Endothelial cell of hepatic sinusoid (primary cell): ENCODE data around the gene MAL.

Experiments
- in situ Hi-C: cut with HindIII; loops from 2 replicates; pipeline ENCODE4 v1.10.0; 2017; ENCODE audit warnings: low sequenced_read_pairs

MAL gene

DNA sequence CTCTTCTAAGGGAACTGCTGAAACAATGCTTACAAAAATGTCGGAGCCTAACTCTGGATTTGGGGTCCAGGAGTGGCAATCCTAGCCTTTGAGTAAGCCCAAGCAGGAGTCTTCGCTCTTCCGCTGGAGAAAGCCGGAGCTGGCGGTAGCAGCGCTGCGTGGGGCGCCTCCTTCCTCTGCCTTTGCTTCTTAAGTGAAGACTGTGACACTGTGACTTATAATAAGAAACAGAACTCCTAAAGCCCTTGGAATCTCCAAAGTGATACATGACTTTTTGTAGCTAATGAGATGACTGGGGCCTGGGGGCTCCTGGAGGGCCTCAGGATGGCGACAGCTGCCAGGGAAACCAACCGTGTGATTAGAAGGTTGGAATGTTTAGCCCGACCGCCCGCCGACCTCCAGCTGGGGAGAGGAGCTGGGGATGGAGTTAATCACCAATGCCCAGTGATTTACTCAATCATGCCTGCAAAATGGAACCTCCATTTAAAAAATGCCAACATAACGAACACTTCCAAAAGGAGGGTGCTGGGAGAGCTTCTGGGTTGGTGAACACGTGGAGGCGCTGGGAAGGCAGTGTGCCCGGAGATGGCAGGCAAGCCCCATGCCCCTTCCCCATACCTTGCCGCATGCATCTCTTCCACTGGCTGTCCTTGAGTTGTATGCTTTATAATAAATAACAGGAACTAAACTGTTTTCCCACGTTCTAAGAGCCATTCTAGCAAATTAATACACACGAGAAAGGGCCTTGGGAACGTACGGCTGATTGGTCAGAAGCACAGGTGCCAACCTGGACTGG, 29.0 kb upstream of the MAL start:
- in situ Hi-C loops, result no loop called here

DNA sequence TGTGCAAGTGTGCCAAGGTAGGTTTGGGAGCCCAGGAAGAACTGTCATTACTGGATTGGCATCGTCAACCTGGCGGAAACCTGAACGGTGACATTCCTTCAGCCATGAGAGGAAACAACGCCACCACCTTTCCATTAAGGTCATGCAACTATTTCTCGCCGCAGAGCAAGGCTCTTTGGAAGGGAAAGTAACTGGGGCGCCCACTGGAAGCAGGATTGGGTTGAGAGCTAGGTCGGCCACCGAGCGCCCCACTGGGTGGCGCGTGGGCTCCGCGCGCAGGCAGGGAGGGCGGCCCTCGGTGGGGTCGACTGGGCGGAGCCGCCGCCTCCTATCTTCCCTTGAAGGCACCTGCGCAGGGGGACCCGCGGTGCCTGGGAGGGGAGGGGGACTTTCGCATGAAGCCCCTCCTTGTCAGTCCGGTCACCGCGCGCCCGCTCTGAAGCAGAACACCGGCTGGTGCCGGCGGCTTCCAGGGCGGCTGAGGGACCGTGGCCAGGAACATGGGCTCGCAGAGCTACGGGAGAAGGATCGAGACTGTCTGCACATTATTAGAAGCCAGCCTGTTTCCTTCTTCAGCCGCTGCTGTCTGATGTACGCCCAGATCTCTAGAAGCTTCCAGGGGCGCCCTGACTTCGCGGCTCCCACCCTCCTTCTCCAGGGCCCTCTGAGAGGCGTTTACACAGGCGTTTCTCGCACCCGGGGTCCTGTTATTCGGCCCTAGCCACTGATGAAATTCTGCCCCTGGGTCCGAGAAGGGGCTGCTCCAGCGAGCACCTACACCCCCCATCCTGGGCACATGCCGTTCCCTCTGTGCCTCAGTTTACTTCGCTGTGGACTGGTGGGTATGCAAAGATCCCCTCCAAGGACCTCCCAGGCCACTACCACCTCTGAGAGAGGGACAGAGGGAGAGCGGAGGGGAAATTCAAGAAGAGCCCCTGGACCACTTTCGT, 27.3 kb upstream of the MAL start:
- in situ Hi-C loops, result no loop called here

DNA sequence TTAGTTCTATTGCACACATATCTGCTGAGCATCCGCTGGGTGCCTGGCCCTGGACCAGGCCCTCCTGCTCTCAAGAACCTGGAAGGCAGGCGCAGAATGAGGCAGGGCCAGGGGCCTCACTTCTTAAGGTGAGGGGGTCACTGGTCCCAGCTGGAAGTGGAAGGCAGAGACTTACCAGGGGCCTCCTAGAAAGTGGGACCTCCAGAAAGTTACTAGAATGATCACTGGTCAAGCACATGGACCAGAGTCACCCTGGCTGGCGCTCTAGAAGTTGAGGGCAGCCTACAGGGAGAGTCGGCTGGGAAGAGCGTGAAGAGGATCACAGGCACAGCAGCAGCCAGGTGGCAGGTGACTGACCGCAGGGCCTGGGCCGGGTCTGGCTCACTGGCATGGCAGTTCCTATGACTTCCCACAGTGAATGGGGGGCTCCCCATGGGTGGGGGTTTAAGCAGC, 26.1 kb upstream of the MAL start:
- in situ Hi-C loops, result no loop called here

DNA sequence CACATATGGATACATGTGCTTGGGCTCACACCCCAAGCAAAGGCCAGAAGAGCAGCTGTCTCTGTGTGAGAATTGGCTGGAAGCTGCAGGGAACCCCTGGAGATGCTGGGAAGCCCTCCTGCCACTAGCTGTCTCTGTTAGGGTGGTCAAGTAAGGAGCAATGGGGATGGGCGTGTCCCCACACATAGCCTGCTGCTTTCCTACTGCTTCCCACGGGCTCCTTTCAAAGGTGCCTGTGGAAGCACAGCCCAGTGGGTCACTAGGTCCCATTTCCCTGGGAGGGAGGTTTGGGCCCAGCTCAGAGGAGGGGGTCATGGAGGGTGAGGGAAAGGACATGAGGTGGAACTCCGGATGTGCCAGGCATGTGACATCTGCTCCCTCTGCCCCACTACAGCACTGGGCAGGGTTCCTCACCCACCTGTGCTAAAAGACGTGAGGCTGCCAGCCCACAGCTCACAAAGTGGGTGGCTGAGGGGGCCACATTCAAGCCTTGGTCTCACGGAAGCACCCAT, 24.4 kb upstream of the MAL start:
- in situ Hi-C loops, result no loop called here

DNA sequence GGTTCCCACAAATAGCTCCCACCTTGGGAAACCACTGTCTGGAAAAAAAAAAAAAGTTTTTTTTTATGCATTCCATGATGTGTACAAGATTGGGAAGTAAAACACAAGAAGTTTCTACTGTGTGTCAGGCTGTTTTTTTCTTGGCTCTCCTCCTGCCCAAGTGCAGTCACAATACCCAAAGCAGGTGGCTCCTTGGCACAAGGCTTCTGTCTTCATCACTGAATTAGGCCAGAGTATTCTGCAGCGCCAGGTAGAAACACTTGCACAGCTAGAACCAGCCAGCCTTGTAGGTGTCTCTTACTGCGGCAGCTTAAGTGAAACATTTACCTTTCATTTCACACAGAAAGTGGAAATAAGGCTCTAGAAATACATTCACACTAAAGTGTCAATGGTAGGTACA, 23.8 kb upstream of the MAL start:
- in situ Hi-C loops, result no loop called here

DNA sequence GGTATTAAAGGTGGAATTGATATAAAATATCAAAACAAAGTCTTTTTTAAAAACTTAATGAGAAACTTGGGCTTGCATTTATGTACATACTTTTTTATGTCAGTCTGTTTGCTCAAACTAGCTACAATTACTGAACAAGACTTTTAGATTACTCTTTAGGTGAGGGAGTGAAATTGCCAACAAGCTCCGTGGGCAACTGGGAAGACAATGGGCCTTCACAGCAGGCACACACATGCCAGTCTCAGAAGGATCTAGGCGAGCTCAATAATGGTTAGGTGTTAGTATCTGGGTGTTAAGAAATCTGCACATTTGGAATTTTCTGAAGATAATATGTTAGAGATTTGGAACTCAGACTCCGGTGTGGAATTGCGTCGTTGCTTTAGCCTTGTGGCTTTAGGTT, 23.0 kb upstream of the MAL start:
- in situ Hi-C loops, result no loop called here

DNA sequence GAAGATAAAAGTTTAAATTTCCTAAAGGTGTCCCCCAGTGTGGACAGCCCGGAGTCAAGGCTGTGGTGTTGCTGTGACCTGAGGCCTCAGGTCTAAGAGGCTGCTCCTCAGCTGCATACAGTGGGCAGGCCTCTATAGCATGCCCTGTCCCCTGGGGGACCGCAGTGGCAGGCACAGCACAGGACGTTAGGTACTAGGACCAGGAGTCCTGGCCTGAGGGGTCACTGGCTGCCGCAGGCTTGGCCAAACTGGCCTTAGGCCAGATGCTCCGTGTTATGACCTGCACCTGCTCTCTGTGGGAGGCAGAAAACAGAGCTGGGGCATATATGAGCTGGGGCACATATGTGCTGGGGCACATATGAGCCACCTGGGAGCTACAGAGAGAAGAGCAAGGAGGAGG, 21.2 kb upstream of the MAL start:
- in situ Hi-C loops, result no loop called here

DNA sequence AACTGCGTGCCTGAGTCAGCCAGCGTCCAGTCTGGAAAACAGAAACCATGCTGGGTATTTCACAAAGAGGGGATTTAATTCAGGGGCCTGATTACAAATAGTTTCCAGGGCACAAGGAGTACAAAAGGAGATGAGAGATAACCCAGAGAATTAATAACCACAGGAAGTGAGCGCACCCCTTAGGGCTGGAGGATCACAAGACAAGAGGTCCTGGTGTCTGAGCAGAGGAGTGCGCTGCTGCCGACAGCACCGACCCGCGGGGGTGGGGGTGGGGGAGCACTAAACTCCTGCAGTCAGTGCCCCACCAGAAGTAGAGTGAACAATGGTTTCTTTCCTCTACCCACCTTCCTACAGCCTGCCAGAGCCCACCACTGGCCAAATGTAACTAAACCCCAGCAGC, 20.8 kb upstream of the MAL start:
- in situ Hi-C loops, result no loop called here

DNA sequence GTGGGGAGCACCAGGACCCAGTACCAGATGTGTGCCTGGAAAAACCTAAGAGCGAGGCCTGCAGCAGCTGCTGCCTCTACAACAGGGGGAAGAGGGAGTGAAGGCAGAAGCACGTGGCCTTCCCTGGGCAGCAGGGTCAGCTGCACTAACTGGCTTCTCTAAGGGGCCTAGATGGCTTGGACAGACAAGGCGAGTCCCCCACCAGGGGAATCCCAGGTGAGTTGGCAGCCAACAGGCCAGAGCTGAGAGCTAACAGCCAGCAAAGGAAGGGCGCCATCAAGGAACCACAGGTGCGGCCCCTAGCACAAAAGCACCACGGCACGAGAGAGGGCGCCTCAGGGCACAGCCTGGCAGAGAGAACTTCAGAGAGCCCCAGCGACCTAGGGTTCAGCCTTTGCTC, 19.8 kb upstream of the MAL start:
- in situ Hi-C loops, result no loop called here

DNA sequence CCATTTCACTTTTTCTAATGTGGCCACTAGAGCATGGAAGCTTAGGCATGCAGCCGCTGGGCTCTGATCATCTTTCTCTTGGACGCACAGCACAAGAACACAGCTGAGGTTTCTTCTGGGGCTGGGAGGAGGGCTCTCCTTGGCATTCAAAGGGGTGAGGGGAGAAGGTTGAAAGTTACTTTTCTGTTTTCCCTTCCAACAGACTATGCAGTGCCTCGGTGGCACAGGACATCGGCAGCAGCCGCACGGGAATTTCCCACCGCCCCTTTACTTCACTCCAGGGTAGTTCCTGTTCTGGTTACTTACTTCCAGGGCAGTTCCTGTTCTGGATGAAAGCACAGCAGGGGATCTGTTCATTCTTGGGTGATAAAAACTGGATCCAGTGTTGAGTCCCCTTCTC, 18.9 kb upstream of the MAL start:
- in situ Hi-C loops, result no loop called here

DNA sequence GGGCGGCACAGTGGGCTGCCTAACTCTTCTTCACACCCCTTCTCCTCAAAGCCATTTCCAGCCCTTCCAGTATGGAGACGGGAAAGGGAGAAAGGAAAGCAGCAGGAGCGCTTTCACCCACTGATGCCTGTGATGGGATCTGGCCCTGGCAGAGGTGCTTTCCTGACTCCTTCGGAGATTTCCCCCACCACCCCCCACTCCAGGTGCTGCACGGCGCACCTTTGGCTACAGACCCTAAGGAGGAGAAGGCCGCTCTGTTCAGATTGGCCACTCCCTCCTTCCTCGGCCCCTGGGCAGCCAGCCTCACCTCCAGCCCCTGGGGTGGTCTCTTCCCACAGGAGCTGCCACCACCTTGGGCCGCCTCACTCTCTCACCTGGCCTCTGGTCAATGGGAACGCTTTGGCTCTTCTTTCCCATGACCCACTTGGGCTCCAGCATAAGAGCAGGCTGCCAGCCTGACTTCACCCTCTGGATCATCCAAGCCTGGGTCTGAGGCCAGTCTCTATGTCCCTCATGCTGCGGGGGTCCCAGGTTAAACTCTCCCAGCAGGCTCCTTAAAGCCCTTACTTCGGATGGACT, 18.4 kb upstream of the MAL start:
- in situ Hi-C loops, result no loop called here

DNA sequence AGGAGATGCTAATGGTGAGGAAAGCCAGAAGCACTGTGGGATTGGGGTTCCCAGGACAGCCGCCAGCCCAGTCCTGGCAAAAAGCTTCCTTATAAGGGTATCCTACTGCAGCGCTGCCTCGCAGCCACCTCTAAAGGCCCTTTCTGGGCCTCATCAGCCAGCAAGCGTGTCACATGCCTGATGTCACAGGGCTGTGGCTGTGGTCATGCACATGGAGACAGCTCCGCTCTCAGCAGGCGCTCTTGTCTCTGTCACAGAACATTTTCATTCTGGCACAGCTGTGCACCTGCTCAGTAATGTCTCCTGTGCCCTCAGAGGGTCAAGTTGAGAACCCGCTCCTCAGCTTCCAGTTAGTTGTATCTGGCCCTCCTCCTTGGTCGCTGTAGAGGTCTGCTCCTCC, 17.7 kb upstream of the MAL start:
- in situ Hi-C loops, result no loop called here

DNA sequence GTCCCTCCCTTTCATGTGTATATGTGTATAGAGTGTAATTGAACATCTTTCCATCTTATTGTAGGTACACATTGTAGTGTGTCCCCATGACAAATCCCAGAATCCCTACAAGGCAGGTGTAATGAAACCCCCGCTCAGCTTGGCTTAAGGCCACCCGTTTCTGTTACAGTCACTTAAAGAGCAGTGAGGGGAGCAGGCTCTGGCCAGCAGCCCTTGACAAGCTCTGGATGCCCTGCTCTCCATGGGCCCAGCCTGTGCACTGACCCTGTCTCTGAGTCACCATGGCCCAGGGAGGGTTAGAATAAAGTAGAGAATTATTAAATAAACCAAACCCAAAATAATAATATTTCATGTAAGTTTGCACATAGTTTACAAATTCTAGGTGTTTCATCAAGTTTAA, 17.2 kb upstream of the MAL start:
- in situ Hi-C loops, result no loop called here

DNA sequence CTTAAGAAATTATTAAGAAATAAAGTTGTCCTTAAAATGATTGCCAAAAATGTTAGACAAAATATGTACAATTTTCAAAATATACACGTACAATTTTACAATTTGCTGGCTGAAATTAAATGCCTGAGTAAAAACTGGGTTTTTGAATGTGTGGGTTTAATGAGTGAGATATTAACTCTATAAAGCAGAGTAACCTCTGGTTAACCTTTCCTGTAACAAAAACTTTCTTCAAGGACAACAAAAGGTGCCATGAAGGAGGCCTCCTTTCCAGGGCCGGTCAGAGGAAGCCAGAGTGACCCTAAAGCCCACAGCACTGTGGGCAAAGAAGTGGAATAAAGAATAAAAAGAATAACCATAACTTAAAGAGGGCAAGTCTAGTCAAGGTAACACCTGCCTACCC, 16.5 kb upstream of the MAL start:
- in situ Hi-C loops, result no loop called here

DNA sequence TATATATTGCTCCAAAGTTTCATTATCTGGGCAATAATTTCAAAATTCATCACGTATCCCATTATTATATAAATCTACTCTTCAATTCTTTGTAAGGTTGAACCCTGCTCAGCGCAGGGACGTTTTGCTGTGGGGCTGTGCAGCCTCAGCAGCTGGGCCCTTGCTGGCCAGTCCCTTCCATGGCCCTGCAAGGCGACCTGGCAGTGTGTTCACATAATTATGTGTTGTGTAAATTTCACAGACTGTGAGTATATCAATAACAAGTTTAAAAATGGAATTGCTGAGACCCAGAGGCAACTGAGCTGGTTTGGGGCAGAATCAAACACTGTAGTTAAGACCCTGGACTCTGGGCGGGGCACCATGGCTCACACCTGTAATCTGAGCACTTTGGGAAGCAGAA, 16.1 kb upstream of the MAL start:
- in situ Hi-C loops, result no loop called here

DNA sequence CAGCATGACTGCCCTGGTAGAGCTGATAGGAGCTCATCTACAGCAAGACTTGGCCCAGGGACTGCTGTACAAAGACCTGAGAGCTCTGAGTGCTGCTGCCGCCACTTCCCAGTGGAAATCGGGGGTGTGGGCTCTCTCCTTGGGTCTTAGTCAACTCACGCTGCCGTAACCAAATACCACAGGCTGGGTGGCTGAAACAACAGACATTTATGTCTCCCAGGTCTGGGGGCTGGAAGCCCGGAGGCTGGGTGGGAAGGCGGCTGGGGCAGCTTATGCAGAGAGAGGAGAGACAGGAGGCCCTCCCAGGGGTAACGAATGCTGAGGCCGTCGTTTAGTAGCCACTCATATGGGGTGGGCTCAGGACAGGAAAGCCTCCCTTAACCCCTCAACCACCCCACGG, 15.4 kb upstream of the MAL start:
- in situ Hi-C loops, result no loop called here

DNA sequence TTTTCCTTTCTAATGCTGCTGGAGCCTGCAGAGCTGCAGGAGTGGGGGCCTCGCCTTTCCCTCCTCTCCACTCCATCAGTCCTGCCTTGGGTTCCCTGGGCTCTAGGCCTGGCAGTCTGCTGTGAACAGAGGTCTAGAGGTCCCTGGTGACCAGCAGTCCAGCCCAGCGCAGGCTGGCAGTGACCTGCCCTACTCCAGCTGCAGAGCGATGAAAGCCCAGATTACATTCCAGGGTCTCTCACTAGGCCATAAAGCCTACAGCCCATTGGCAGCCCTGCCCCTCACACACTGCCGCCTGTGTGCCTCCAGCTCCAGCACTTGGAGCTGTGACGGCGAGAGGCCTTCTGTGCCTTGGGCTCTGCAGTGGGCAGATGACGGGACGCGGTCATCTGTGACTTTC, 14.8 kb upstream of the MAL start:
- in situ Hi-C loops, result no loop called here

DNA sequence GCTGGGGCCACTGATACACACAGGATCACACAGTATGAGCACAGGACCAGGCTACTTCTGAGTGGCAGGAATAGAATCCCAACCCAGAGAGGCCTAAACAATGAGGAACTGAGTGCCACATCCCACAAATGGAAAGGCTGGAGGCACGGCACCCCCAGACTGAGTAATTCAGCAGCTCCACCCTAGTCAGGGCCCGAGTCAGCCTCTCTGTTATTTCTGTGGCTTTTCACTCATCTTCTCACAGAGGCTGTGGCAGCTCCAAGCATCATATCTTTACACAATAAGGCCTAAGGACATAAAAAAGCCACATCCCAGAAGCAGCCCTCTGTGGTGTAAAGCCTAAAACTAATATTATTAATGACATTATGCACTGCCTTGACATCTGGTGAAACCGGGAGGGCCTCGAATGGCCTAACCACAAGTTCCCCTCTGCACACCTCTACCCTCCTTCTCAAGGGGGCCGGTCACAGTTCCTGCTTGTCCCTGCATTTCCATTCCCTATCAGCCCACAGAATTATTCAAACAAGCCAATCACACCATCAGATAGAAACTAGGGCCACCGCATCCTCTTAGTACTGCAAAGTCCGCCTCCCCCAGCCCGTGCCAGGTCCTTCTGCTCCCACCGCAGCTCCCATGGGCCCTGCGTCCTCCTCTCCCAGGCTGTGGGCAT, 12.5 kb upstream of the MAL start:
- in situ Hi-C loops, result no loop called here

DNA sequence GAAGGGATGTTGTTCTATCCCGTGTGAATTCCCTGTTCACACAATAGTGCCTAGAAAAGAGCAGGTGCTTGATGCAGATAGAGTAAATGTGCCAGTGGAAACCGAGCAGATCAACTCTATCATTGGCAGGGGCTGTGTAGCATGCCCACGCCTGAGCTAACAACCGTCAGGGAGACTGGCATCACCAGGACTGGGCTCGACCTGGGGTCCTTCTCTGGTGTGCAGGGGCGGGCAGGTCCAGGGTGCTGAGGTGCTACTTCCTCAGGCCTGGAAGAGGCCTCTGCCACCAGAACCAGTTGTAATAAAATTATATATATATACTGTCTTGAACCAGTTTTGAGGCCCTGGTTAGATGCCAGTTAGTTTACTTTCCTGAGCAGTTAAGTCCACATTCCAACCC, 11.8 kb upstream of the MAL start:
- in situ Hi-C loops, result no loop called here

DNA sequence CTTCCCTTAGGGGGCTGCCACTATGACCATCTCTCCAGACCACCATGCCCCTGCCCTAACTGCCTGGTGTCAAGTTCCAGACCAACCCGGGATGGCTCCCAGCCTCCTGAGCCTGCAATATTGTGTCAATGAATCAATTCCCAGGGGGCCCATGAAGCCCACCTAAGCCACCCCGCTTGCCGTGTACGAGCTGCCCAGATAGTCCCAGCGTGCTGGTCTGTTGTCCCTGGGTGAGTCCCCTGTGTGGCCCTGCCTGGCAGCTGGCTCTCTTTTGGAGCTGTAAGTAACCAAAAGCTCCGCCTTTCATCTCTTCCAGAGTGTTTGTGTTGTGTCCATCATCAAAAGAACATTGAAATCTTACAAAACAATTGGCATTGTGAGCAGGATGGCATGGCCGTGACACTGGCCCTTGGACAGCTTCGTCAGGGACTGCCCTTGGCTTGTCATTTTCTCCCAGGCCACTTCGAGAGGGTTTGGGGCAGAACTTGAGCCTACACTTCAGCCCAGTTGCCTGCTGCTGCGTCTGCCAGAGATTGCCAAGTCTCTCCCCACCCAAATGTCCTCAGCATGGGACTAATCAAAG, 11.3 kb upstream of the MAL start:
- in situ Hi-C loops, result no loop called here
